Upper lobe of right lung (tissue), 1 donor: ENCODE data around the gene FOXO3. TPM values are rescaled to one million over a fixed set of nuclear protein-coding genes. Genes with fewer than 3 reads are reported as not detected.

ENCODE experiments used
- ATAC-seq: fragments of 200-7000 bp; cut with Tn5 transposase; one replicate; pipeline ENCODE4 v1.9.1; 2020; ENCODE audit warnings: mild to moderate bottlenecking, moderate library complexity
- DNase-seq: peaks from one replicate; pipeline ENCODE4 v3.0.0-alpha.2; 2020
- H3K27ac ChIP-seq: fragments of 200-600 bp; one replicate; pipeline ENCODE4 v1.8.0; 2022
- H3K27me3 ChIP-seq: fragments of 200-600 bp; one replicate; pipeline ENCODE4 v1.8.0; 2022; ENCODE audit warnings: mild to moderate bottlenecking
- H3K36me3 ChIP-seq: fragments of 200-600 bp; one replicate; pipeline ENCODE4 v1.8.0; 2022
- H3K4me1 ChIP-seq: fragments of 200-600 bp; one replicate; pipeline ENCODE4 v1.8.0; 2022
- H3K4me3 ChIP-seq: fragments of 200-600 bp; one replicate; pipeline ENCODE4 v1.8.0; 2022; ENCODE audit warnings: mild to moderate bottlenecking
- H3K9me3 ChIP-seq: fragments of 200-600 bp; one replicate; pipeline ENCODE4 v1.8.0; 2022
- intact Hi-C: fragments of 100-400 bp; cut with DNase I; formaldehyde crosslinking; loops from one replicate; pipeline ENCODE4 v1.11.0; 2022
- total RNA-seq: library from RNA; stranded (reverse); fragmentation: NEBNext Ultra II Directional; extraction: Animal tissue kit (Norgen Biotek cat#: 25700); gene quantifications from one replicate; pipeline ENCODE4 v1.2.1, GENCODE V29; 2021
- TF ChIP-seq, protein P1 (sequence below): fragments of 200-600 bp; IDR thresholded peaks from one replicate; pipeline ENCODE4 v1.8.0; 2022; ENCODE audit warnings: antibody characterized with exemption
- donor health status: DM: no; HTN: yes; CAD: no; lungs with severe emphysema.

The FOXO3 gene
- total RNA-seq, 1 donor from 2014 or later, result 73.6 TPM

- Histone ChIP-seq H3K9me3 (no peaks in the 10 kb centered on the region), H3K4me1 (peaks cover 27% of the 10 kb centered on the region), H3K27me3 (no peaks in the 10 kb centered on the region), H3K36me3 (no peaks in the 10 kb centered on the region), H3K4me3 (no peak overlapping the region), H3K27ac (peak overlapping the region; percentile 36)
- intact Hi-C loops, result no loop called here
- TF ChIP-seq, protein P1, sequence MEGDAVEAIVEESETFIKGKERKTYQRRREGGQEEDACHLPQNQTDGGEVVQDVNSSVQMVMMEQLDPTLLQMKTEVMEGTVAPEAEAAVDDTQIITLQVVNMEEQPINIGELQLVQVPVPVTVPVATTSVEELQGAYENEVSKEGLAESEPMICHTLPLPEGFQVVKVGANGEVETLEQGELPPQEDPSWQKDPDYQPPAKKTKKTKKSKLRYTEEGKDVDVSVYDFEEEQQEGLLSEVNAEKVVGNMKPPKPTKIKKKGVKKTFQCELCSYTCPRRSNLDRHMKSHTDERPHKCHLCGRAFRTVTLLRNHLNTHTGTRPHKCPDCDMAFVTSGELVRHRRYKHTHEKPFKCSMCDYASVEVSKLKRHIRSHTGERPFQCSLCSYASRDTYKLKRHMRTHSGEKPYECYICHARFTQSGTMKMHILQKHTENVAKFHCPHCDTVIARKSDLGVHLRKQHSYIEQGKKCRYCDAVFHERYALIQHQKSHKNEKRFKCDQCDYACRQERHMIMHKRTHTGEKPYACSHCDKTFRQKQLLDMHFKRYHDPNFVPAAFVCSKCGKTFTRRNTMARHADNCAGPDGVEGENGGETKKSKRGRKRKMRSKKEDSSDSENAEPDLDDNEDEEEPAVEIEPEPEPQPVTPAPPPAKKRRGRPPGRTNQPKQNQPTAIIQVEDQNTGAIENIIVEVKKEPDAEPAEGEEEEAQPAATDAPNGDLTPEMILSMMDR, result peak; percentile 5
- DNase-seq (no peak), ATAC-seq (no peak)
Measured at GRCh38 chr6:108714766-108715414, 154.2 kb downstream of the FOXO3 start.

DNA sequence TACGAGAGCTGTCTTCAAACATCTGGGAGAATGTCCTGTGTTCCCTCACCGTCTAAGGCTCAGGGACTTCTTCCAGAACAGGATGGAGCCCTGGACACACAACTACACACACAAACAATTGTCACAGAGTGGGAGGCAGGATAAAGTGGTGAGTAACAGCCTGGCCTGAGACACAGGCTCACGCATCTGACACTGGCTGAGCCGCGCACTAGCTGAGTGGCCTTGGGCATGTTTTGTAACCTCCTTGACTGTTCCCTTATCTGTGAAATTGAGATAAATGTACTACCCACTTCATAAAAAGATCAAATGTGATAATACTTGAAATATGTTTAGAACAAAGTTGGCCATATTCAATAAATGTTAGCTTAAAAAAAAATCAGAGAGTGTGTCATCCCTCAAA is 155.1 kb downstream of the FOXO3 start:
- peaks cover 27% of the 10 kb centered on the region for H3K4me1 ChIP-seq
- TF ChIP-seq, protein P1, result no peak
- H3K9me3 ChIP-seq, result no peaks in the 10 kb centered on the region
- ATAC-seq (peak; percentile 28), DNase-seq (no peak)
- H3K36me3 ChIP-seq, result no peaks in the 10 kb centered on the region
- no peaks in the 10 kb centered on the region for H3K27me3 ChIP-seq
- intact Hi-C loops, result no loop called here
- no peak overlapping the region for H3K27ac ChIP-seq
- H3K4me3 ChIP-seq, result no peak overlapping the region

- no peaks in the 10 kb centered on the region for H3K36me3 ChIP-seq
- intact Hi-C loops, result no loop called here
- DNase-seq, result no peak
Measured at GRCh38 chr6:108716801-108717791, 156.4 kb downstream of the FOXO3 start.

DNA sequence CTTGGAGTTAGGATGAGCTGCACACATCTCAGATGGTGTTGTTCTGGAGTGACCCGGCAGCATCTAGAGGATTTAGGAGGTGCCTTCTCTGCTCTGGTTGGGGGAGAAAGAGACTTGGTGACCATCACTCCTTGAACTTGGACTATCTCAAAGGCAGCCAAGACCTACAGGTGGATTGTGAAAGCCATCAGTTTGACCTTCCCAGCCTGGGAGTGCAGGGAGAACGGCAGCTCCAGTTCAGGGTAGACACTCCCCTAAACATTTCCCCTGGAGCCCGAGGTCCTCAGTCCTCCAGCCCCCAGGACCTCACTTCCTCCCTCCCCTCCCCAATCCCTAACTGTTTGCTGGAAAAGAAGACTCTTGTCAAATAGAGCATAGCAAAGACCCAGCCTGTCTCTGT is 158.8 kb downstream of the FOXO3 start:
- intact Hi-C loops, result no loop called here
- peaks cover 10% of the 10 kb centered on the region for H3K4me1 ChIP-seq
- ATAC-seq (no peak), DNase-seq (no peak)
- TF ChIP-seq, protein P1, result no peak
- no peak overlapping the region for H3K4me3 ChIP-seq
- H3K27me3 ChIP-seq, result no peaks in the 10 kb centered on the region
- no peaks in the 10 kb centered on the region for H3K9me3 ChIP-seq
- no peak overlapping the region for H3K27ac ChIP-seq
- H3K36me3 ChIP-seq, result no peaks in the 10 kb centered on the region

More at GRCh38 chr6:108716801-108717791, 156.4 kb downstream of the FOXO3 start:
- Histone ChIP-seq H3K4me3 (no peak overlapping the region), H3K27ac (no peak overlapping the region), H3K9me3 (no peaks in the 10 kb centered on the region), H3K27me3 (no peaks in the 10 kb centered on the region), H3K4me1 (peaks cover 27% of the 10 kb centered on the region)
- no peak for ATAC-seq
- TF ChIP-seq, protein P1, result no peak

- H3K9me3 ChIP-seq, result no peaks in the 10 kb centered on the region
- no peaks in the 10 kb centered on the region for H3K36me3 ChIP-seq
- intact Hi-C loops, result no loop called here
- H3K27me3 ChIP-seq, result no peaks in the 10 kb centered on the region
- DNase-seq (no peak), ATAC-seq (no peak)
- no peaks in the 10 kb centered on the region for H3K4me1 ChIP-seq
- TF ChIP-seq, protein P1, result no peak
- H3K4me3 ChIP-seq, result no peak overlapping the region
- no peak overlapping the region for H3K27ac ChIP-seq
Measured at GRCh38 chr6:108720827-108721226, 160.1 kb downstream of the FOXO3 start.
